DOHH2 (cell line): ENCODE data around the gene PDLIM7.
A peak's percentile ranks its signal among the peaks of the same experiment; 100 is the strongest.

Experiments used
- H3F3A ChIP-seq: fragments of 200-600 bp; sonication (generic), shearing (Covaris generic); 2 replicates; pipeline ENCODE4 v1.6.0; 2016; ENCODE audit warnings: antibody characterized with exemption, mild to moderate bottlenecking; ENCODE audit not compliant: control insufficient read depth, insufficient read depth
- H3K27ac ChIP-seq: fragments of 200-600 bp; sonication (generic); 2 replicates; pipeline ENCODE4 v1.5.1; 2014; ENCODE audit warnings: low read depth, mild to moderate bottlenecking, low read length, moderate library complexity
- H3K27me3 ChIP-seq: fragments of 200-600 bp; sonication (generic); 2 replicates; pipeline ENCODE4 v1.6.1; 2014; ENCODE audit warnings: mild to moderate bottlenecking, low read length, mixed read lengths; ENCODE audit not compliant: control insufficient read depth
- H3K36me3 ChIP-seq: fragments of 200-600 bp; sonication (generic); 2 replicates; pipeline ENCODE4 v1.6.1; 2014; ENCODE audit warnings: mild to moderate bottlenecking, low read length, moderate library complexity, mixed read lengths; ENCODE audit not compliant: control insufficient read depth
- H3K4me1 ChIP-seq: fragments of 200-600 bp; sonication (generic); 2 replicates; pipeline ENCODE4 v1.6.1; 2014; ENCODE audit warnings: mild to moderate bottlenecking, low read length, mixed read lengths; ENCODE audit not compliant: control insufficient read depth
- H3K4me2 ChIP-seq: fragments of 200-600 bp; sonication (generic); 2 replicates; pipeline ENCODE4 v1.6.0; 2014; ENCODE audit warnings: mild to moderate bottlenecking, low read length, moderate library complexity
- H3K4me3 ChIP-seq: fragments of 200-600 bp; sonication (generic); 2 replicates; pipeline ENCODE4 v1.5.1; 2014; ENCODE audit warnings: mild to moderate bottlenecking, low read length, mixed read lengths
- H3K79me2 ChIP-seq: fragments of 200-600 bp; sonication (generic); 2 replicates; pipeline ENCODE4 v1.6.1; 2014; ENCODE audit warnings: mild to moderate bottlenecking, low read length, mixed read lengths; ENCODE audit not compliant: control insufficient read depth
- H3K9me2 ChIP-seq: fragments of 200-600 bp; sonication (generic); replicated peaks from 2 replicates; pipeline ENCODE4 v1.6.1; 2014; ENCODE audit warnings: mild to moderate bottlenecking, low read length, mixed read lengths; ENCODE audit not compliant: control insufficient read depth
- H3K9me3 ChIP-seq: fragments of 200-600 bp; sonication (generic); 2 replicates; pipeline ENCODE4 v1.6.1; 2014; ENCODE audit warnings: antibody characterized with exemption, low read length, mixed read lengths; ENCODE audit not compliant: control insufficient read depth, insufficient read depth
- H4K20me1 ChIP-seq: fragments of 200-600 bp; sonication (generic); 2 replicates; pipeline ENCODE4 v1.6.0; 2014; ENCODE audit warnings: low read depth, mild to moderate bottlenecking, antibody characterized with exemption, low read length, moderate library complexity; ENCODE audit not compliant: control insufficient read depth, insufficient read depth
- EZH2phosphoT487 ChIP-seq: fragments of 200-600 bp; sonication (generic); IDR thresholded peaks from 2 replicates; pipeline ENCODE4 v1.6.1; 2017; ENCODE audit warnings: borderline replicate concordance, mild to moderate bottlenecking, antibody characterized with exemption, low read length, moderate library complexity, mixed read lengths
- TF ChIP-seq, protein P1 (sequence below): fragments of 200-600 bp; sonication (generic); IDR thresholded peaks from one replicate; pipeline ENCODE4 v1.5.1; 2014; ENCODE audit warnings: antibody characterized with exemption, mild to moderate bottlenecking, low read depth, low read length; ENCODE audit not compliant: poor library complexity, severe bottlenecking

Gene PDLIM7

DNA sequence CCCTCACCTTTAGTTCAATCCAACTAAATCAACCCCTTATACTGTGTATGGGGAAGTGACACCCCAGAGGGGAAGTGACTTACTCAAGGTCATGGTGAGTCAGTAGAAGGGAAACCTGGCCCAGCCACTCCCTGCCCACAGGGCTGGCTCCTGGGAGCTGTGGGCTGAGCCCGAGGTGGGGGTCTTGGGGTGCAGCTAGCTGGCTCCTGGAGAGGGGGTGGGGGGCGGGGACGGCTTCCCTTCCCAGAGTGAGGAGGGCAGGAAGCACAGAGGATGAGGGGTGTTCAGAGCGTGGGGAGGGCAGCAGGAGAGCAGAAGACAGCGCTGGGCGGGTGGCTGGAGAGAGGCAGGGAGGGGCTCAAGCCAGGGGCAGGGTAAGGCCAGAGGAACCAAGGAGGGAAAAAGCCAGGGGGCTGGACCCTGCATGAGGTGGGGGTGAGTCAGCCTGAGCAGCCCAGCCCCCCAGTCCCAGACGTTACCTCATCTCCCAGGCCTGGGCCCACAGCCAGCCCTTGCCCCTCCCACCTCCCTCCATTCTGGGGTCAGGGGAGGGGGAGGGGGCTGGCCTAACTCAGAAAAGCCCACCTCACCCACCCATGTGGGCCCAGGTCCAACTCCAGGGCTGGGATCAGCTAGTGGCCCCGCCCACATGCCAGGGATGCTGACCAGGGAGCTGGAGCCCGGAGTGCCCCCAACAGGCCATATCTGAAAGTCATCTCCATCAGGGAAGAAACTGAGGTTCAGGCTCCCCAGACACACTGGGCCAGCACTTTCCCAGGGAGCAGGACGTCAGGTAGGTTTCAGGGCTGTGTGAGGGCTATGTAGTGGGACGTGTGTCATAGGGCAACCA lies 2.8 kb downstream of the PDLIM7 start:
- Histone ChIP-seq H3K4me3 (no peak overlapping the region), H3K27me3 (peaks cover 16% of the 10 kb centered on the region), H3K9me2 (no peaks in the 10 kb centered on the region), H3K36me3 (peaks cover 4% of the 10 kb centered on the region; the same call in 1 of the 2 replicates), H3K27ac (0 out of 2 replicates have a peak overlapping the region, but pooled peaks have one; percentile 15), H3K4me1 (peaks cover 58% of the 10 kb centered on the region), H3F3A (peaks cover 6% of the 10 kb centered on the region; the same call in 1 of the 2 replicates), H3K79me2 (peaks cover 4% of the 10 kb centered on the region; the same call in 1 of the 2 replicates), H3K9me3 (no peaks in the 10 kb centered on the region), H3K4me2 (peak overlapping the region; percentile 71), H4K20me1 (peaks cover 5% of the 10 kb centered on the region; the same call in 1 of the 2 replicates)
- TF ChIP-seq, protein P1, sequence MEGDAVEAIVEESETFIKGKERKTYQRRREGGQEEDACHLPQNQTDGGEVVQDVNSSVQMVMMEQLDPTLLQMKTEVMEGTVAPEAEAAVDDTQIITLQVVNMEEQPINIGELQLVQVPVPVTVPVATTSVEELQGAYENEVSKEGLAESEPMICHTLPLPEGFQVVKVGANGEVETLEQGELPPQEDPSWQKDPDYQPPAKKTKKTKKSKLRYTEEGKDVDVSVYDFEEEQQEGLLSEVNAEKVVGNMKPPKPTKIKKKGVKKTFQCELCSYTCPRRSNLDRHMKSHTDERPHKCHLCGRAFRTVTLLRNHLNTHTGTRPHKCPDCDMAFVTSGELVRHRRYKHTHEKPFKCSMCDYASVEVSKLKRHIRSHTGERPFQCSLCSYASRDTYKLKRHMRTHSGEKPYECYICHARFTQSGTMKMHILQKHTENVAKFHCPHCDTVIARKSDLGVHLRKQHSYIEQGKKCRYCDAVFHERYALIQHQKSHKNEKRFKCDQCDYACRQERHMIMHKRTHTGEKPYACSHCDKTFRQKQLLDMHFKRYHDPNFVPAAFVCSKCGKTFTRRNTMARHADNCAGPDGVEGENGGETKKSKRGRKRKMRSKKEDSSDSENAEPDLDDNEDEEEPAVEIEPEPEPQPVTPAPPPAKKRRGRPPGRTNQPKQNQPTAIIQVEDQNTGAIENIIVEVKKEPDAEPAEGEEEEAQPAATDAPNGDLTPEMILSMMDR, result peak; percentile 46
- TF ChIP-seq EZH2phosphoT487, result no peak

DNA sequence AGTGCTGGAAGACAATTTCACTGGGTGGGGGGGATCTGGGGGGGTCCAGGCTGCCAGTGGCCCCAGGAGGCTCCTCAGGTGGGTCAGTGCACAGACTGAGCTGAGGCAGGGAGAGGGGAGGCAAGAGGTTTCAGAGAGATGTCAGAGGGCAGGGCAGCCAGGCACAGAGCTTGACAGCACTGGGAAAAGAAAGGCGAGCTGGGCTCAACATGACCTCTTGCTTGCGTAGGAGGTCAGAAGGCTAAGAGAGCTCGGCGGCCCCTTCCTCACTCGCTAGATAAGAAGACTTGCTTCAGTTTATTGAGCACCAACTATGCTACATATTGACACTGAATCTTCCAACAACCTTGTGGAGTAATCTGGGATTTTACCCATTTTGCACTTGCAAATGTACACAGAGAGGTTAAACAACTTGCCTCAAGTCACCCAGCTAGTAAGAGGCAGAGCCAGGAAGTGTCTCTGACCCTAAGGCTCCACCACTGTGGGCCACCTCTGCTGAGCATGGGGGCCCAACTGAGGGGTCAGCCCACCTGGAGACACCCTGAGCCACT lies 3.5 kb downstream of the PDLIM7 start:
- peaks cover 4% of the 10 kb centered on the region; the same call in 1 of the 2 replicates for H3K36me3 ChIP-seq
- TF ChIP-seq EZH2phosphoT487, result no peak
- TF ChIP-seq, protein P1, result no peak
- no peaks in the 10 kb centered on the region for H3K9me3 ChIP-seq
- 0 out of 2 replicates have a peak overlapping the region, but pooled peaks have one; percentile 15 for H3K27ac ChIP-seq
- peak overlapping the region; percentile 71; the same call in 1 of the 2 replicates for H3K4me2 ChIP-seq
- H3K27me3 ChIP-seq, result peaks cover 12% of the 10 kb centered on the region
- peaks cover 65% of the 10 kb centered on the region for H3K4me1 ChIP-seq
- peaks cover 4% of the 10 kb centered on the region; the same call in 1 of the 2 replicates for H3K79me2 ChIP-seq
- H3F3A ChIP-seq, result peaks cover 5% of the 10 kb centered on the region; the same call in 1 of the 2 replicates
- no peak overlapping the region for H3K4me3 ChIP-seq
- no peaks in the 10 kb centered on the region for H3K9me2 ChIP-seq
- peaks cover 5% of the 10 kb centered on the region; the same call in 1 of the 2 replicates for H4K20me1 ChIP-seq

DNA sequence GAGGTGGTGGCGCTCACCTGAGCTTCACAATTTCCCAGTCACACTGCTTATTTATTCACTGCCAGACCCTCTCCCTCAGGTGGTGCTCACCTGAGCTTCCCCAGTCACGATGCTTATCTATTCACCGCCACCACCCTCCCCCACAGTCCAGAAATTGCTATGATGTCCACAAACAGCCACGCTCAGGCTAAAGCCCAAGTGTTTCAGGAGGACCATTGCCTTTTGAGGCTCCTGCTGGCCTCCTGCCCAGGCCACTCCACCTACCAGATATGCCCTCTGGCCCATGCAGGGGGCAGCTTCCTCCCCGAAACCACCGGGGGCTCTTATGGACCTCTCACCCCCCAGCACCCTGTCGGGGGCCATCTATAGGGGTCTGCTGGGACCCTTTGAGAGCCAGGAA lies 4.6 kb downstream of the PDLIM7 start:
- peaks cover 7% of the 10 kb centered on the region; the same call in 1 of the 2 replicates for H3K36me3 ChIP-seq
- H3K4me3 ChIP-seq, result no peak overlapping the region
- peaks cover 60% of the 10 kb centered on the region for H3K4me1 ChIP-seq
- peaks cover 1% of the 10 kb centered on the region for H3K27me3 ChIP-seq
- no peaks in the 10 kb centered on the region for H3K9me2 ChIP-seq
- no peaks in the 10 kb centered on the region for H3K9me3 ChIP-seq
- H3K79me2 ChIP-seq, result peaks cover 4% of the 10 kb centered on the region; the same call in 1 of the 2 replicates
- H3K4me2 ChIP-seq, result no peak overlapping the region
- no peak overlapping the region for H3K27ac ChIP-seq
- peaks cover 5% of the 10 kb centered on the region; the same call in 1 of the 2 replicates for H3F3A ChIP-seq
- peaks cover 5% of the 10 kb centered on the region; the same call in 1 of the 2 replicates for H4K20me1 ChIP-seq
- no peak for TF ChIP-seq EZH2phosphoT487
- TF ChIP-seq, protein P1, result no peak
